IPS-18a (cell line): Measurements from ENCODE around the gene ABTB2.

Source experiments
- H3K27ac ChIP-seq: one replicate; pipeline ENCODE4 v1.5.1; 2013; ENCODE audit warnings: low read length
- H3K27me3 ChIP-seq: one replicate; pipeline ENCODE4 v1.6.1; 2013; ENCODE audit warnings: mild to moderate bottlenecking, low read length; ENCODE audit not compliant: control insufficient read depth, insufficient read depth
- H3K36me3 ChIP-seq: one replicate; pipeline ENCODE4 v1.6.1; 2013; ENCODE audit warnings: low read depth, low read length; ENCODE audit not compliant: control insufficient read depth
- H3K4me1 ChIP-seq: one replicate; pipeline ENCODE4 v1.6.1; 2013; ENCODE audit warnings: low read depth, low read length; ENCODE audit not compliant: control insufficient read depth
- H3K4me3 ChIP-seq: one replicate; pipeline ENCODE4 v1.5.1; 2013; ENCODE audit warnings: low read length
- H3K9ac ChIP-seq: one replicate; pipeline ENCODE4 v1.6.1; 2013; ENCODE audit warnings: mild to moderate bottlenecking, low read length, moderate library complexity
- H3K9me3 ChIP-seq: one replicate; pipeline ENCODE4 v1.6.1; 2013; ENCODE audit warnings: low read depth, low read length; ENCODE audit not compliant: control insufficient read depth

Gene ABTB2

DNA sequence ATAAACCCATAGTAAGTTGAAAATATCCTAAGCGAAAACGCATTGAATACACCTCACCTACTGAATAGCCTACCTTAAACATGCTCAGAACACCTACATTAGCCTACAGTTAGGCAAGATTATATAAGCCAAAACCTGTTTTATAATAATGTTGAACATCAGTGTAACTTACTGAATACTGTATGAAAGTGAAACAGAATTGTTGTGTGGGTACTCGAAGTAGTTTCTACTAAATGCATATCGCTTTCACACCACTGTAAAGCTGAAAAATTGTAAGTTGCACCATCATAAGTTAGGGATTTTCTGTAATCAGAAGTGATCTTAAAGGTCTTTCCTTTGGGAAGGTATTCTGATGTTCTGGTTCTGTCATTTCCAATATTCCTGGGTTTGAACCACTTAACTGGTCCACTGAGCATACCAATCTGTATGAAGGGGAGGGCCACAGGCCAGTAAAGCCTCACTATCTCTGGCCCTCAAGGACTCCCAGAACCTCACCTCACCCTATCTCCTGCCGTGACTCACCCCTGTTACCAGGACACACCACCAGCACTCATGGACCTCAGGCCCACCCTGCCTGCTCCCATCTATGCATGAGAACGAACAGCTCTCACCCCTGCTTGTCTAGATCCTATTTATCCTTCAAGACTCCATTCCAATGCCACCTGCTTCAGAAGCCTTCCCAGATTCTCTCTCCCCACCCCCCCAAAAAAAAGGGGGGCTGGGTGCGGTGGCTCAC is 182.4 kb downstream of the ABTB2 start:
- Histone ChIP-seq H3K27me3 (peaks cover 10% of the 10 kb centered on the region), H3K9ac (no peak overlapping the region), H3K9me3 (no peaks in the 10 kb centered on the region), H3K4me1 (peaks cover 4% of the 10 kb centered on the region), H3K36me3 (no peaks in the 10 kb centered on the region), H3K27ac (no peak overlapping the region), H3K4me3 (no peak overlapping the region)

DNA sequence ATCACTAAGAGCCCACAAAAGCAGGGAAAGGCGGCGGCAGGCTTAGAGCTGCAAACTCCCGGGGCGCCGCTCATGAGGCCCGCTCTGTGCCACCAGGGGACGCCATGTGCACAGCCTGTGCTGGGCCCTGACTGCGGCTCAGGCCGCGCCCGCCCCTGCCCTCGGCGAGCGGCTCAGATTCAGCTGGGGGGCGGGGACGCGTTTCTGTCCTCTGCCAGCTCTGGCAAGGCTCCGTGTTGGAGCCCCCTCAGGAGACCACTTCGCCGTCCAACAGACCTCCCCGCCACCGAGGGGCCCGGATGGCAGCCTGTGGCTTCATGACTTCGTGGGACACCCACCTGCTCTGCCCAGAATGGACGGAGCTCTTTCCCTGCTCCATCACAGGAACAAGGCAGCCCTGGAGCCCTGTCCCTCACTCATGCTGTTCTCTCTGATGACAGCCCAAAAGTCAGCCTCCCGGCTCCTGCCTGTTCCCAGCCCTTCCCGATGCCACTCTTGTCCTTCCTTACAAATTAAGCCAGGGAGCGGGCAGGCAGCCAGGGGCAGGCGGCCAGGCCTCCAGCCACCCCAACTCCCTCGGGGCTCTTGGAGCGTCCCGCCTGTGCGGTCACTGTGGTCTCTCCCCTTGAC is 183.3 kb downstream of the ABTB2 start:
- H3K9me3 ChIP-seq: no peaks in the 10 kb centered on the region
- H3K4me1 ChIP-seq: peaks cover 4% of the 10 kb centered on the region
- H3K36me3 ChIP-seq: no peaks in the 10 kb centered on the region
- no peak overlapping the region for H3K27ac ChIP-seq
- H3K9ac ChIP-seq: no peak overlapping the region
- peak overlapping the region; percentile 46 for H3K4me3 ChIP-seq
- H3K27me3 ChIP-seq: peaks cover 10% of the 10 kb centered on the region

DNA sequence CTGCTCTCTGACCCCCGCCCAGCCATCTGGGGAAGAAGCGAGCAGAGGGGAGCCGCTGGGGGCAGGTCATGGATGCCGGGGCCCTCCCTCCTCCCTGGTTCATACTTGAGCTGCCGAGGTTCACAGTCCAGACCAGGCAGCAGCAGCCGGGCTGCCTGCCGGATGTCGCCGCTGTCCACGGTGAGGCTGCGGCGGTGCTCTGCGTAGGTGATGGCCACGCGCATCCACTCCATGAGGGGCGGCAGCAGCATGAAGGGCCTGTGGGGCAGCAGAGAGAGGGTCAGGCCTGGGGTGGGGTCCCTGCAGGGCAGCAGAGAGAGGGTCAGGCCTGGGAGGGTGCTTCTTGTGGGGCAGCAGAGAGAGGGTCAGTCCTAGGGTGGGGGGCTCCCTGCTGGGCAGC is 184.8 kb downstream of the ABTB2 start:
- H3K9me3 ChIP-seq: no peaks in the 10 kb centered on the region
- H3K27ac ChIP-seq: no peak overlapping the region
- H3K4me1 ChIP-seq: peaks cover 4% of the 10 kb centered on the region
- peaks cover 10% of the 10 kb centered on the region for H3K27me3 ChIP-seq
- no peak overlapping the region for H3K4me3 ChIP-seq
- H3K9ac ChIP-seq: no peak overlapping the region
- H3K36me3 ChIP-seq: no peaks in the 10 kb centered on the region

DNA sequence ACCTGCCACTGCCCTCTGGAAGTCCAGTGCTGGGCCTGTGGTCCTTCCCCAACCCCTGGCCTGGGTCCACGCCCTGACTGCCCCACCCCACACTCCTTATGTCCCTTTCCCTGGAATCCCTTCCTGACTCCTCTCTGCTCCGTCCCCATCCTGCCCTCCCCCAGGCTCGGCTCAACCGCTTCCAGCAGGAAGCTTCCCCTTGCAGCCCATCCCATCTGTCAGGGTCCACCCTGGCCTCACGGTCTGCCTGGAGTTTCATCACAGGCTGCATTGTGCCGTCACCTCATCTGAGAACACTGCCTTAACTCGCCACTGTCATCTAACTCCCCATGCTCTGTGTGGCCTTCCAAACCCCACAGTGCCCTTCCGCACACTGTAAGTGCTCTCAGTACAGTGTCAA is 188.1 kb downstream of the ABTB2 start:
- Histone ChIP-seq H3K9me3 (no peaks in the 10 kb centered on the region), H3K4me1 (peaks cover 2% of the 10 kb centered on the region), H3K4me3 (no peak overlapping the region), H3K36me3 (no peaks in the 10 kb centered on the region), H3K9ac (no peak overlapping the region), H3K27ac (no peak overlapping the region), H3K27me3 (peaks cover 5% of the 10 kb centered on the region)

DNA sequence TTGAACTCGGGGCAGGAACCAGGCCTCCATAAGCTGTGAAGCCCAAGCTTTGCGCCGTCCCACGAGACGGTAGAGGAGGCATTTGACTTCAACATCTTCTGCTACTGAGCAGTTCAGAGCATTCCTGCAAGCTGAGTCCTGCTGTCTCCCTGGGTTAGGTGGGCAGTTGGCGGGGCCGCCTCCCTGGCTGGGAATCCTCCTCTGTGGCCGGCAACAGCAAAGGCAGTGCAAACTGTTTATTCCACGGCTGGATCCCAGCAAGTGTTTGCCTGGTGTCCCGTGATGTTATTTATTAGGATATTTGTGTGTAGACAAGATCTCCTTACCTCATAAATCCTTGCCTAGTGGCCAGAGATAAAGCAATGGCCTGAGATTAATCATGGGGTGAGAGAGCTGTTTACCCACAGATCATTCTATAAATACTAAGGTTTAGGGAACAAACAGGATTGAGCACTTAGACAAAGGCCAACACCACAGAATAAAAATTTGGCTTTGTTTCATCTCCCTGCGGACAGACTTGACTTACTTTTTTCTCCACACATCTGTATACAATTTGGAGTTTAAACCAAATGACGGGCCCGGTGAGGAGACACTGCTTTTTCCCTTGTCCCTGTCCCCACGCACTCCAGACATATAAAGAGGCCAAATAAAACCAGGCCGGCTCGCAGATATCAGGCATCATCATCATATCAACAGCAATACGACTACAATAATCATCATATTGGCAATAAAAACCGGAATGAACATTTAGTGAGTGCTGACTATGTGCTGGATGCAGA is 189.0 kb downstream of the ABTB2 start:
- Histone ChIP-seq H3K9ac (no peak overlapping the region), H3K4me3 (no peak overlapping the region), H3K36me3 (no peaks in the 10 kb centered on the region), H3K4me1 (no peaks in the 10 kb centered on the region), H3K27ac (no peak overlapping the region), H3K9me3 (no peaks in the 10 kb centered on the region), H3K27me3 (peaks cover 5% of the 10 kb centered on the region)

DNA sequence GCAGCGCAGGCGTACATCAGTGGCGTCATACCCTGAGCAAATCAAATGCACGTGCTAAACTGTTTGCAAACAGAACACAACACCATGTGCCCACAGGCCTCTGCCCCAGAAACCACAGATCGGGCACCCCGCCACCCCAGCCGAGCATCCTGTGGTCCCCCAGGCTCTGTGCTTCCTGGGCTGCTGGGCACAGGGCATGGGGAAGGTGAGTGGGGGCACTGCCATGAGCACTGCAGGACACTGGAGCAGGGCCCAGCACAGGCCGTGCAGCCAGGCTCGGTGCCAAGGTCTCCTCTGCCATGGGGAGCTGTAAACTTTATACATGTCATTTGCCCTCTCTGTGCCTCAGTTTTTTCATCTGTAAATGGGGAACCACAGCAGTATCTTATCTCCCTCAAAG is 189.8 kb downstream of the ABTB2 start:
- Histone ChIP-seq H3K4me1 (no peaks in the 10 kb centered on the region), H3K27ac (no peak overlapping the region), H3K9ac (no peak overlapping the region), H3K4me3 (no peak overlapping the region), H3K27me3 (no peaks in the 10 kb centered on the region), H3K36me3 (no peaks in the 10 kb centered on the region), H3K9me3 (no peaks in the 10 kb centered on the region)

DNA sequence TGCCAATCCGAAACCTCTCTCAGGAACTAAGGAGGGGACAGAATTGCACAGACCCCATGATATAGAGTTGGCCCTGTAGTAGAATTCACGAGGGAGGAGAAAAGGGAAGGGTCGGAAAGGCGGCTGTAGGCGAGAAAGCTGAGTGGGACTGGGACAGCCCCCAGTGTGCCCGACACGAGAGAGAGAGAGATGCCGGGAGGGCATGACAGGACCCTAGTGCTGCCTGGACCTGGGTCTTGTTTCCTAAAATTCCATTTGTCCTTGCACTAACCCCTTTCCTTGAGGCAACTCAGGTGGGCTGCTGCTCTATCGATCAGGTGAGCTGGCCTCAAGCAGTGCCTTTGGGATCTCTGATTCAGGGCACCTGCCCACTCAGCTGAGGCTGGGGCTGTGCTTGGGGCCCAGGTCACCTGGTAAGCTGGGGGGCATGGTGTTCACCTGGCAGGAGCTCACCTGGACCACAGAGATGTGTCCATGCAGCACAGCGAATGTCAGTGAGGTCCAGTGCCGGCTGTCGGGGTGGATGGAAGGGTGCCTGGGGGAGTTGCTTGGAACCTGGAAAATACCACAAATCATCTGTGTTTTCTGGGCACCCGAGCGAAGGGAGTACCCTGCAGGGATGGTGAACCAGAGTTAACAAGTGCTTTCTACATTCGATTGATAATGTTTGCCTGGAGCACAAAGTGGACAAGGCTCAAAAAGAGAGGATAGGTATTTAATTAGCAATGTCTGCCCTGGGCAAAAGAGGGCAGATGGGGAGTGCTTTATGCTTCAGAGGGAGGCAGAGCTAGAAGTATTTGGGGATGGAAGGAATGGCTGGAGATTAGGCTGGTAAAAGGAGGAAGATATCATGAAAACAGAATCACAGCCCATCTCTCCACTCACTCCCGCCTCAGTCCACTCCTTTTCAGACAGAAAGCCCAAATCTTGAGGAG is 190.7 kb downstream of the ABTB2 start:
- no peak overlapping the region for H3K9ac ChIP-seq
- H3K9me3 ChIP-seq: no peaks in the 10 kb centered on the region
- H3K4me3 ChIP-seq: no peak overlapping the region
- no peaks in the 10 kb centered on the region for H3K36me3 ChIP-seq
- no peaks in the 10 kb centered on the region for H3K4me1 ChIP-seq
- no peak overlapping the region for H3K27ac ChIP-seq
- no peaks in the 10 kb centered on the region for H3K27me3 ChIP-seq

DNA sequence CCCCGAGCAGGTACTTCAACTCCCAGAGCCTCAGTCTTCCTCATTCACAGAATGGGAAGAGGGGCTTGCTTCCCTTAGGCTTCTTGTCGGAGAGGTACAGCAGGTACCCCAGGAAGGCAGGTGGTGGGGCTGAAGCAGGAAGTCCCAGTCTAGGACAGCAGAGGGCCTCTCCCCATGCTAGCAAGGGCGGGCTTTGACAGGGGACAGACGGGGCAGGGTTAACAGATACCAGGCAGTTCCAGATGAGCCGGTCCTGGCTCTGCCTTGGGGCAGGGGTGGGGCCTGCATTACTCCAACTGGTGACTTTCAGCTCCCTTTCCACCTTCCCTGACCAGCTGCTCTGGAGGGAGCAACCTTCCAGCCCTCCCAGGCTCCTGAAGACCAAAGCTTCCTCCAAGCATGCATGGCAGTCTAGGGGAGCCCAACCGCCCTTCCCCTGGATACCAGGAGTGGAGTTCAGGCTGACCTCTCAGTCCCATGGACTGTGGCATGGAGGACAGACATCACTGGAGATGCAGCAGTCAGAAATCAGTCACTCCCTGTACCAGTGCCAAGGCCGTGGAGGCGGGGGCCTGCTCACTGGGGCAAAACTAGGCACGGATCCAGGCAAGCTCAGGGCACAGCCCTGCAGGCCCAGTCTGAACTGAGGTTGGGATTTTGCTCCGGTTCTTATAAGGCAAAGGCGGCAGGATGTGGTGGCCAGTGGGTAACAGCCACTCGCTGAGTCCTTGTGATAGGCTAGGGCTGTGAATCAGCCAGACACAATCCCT is 191.8 kb downstream of the ABTB2 start:
- no peak overlapping the region for H3K9ac ChIP-seq
- no peaks in the 10 kb centered on the region for H3K4me1 ChIP-seq
- H3K9me3 ChIP-seq: no peaks in the 10 kb centered on the region
- no peaks in the 10 kb centered on the region for H3K27me3 ChIP-seq
- H3K4me3 ChIP-seq: no peak overlapping the region
- no peak overlapping the region for H3K27ac ChIP-seq
- H3K36me3 ChIP-seq: no peaks in the 10 kb centered on the region

DNA sequence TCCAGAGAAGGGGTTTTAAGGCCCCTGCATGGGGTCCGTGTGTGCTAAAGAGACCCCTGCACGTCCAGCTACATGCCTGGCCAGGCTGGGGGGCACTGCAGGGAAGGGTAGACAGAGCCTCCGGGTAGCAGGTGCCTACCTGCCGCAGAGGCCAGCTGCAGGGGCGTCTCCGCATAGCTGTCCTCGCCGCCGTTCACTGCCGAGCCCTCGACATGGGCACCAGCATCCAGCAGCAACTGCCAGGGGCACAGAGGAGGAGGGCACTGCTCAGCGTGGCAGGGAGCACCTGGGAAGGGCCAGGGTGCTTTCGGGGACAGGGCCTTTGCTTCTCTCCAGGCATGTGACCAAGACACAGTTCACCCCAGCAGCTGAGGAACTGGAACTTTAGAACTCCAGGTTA is 192.7 kb downstream of the ABTB2 start:
- Histone ChIP-seq H3K9ac (no peak overlapping the region), H3K4me1 (no peaks in the 10 kb centered on the region), H3K27ac (no peak overlapping the region), H3K27me3 (no peaks in the 10 kb centered on the region), H3K36me3 (no peaks in the 10 kb centered on the region), H3K9me3 (no peaks in the 10 kb centered on the region), H3K4me3 (no peak overlapping the region)

DNA sequence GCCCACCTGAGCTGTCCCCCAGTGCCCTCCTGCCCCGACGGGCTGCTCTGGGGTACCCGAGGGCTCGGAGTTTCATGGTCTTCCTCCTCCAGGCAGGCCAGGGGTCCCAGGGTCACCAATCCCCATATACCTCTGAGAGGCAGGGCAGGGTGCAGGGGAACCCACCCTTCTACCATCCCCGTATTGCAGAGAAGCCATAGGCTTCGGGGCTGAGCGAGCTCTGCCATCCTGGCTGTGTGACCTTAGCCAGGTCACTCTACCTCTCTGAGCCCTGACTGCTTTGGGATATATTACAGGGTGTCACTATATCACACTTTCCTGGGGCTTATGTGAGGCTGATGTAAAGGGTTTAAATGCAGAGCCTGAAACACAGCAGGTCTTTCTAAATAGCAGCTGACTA is 195.0 kb downstream of the ABTB2 start:
- H3K9ac ChIP-seq: no peak overlapping the region
- no peak overlapping the region for H3K4me3 ChIP-seq
- no peak overlapping the region for H3K27ac ChIP-seq
- H3K27me3 ChIP-seq: no peaks in the 10 kb centered on the region
- no peaks in the 10 kb centered on the region for H3K36me3 ChIP-seq
- H3K4me1 ChIP-seq: no peaks in the 10 kb centered on the region
- H3K9me3 ChIP-seq: no peaks in the 10 kb centered on the region
